MM.1S (cell line): ENCODE results near the gene COL11A2.

Source experiments
- DNase-seq: peaks from one replicate; pipeline ENCODE4 v3.0.0-alpha.2; 2015
- H2AFZ ChIP-seq: fragments of 300-600 bp; sonication (generic); 2 replicates; pipeline ENCODE4 v1.6.0; 2016; ENCODE audit warnings: antibody characterized with exemption, low read length
- H3F3A ChIP-seq: fragments of 300-600 bp; sonication (generic); 2 replicates; pipeline ENCODE4 v1.6.1; 2016; ENCODE audit warnings: mild to moderate bottlenecking, antibody characterized with exemption, low read length, moderate library complexity, mixed read lengths; ENCODE audit not compliant: insufficient read depth
- H3K27ac ChIP-seq: fragments of 300-600 bp; sonication (generic); 2 replicates; pipeline ENCODE4 v1.5.1; 2016; ENCODE audit warnings: mild to moderate bottlenecking, low read length
- H3K27me3 ChIP-seq: fragments of 300-600 bp; sonication (generic); replicated peaks from 2 replicates; pipeline ENCODE4 v1.6.0; 2016; ENCODE audit warnings: low read length; ENCODE audit not compliant: insufficient read depth
- H3K36me3 ChIP-seq: fragments of 300-600 bp; sonication (generic); replicated peaks from 2 replicates; pipeline ENCODE4 v1.6.1; 2016; ENCODE audit warnings: mild to moderate bottlenecking, low read length, mixed read lengths; ENCODE audit not compliant: insufficient read depth
- H3K4me1 ChIP-seq: fragments of 300-600 bp; sonication (generic); 2 replicates; pipeline ENCODE4 v1.6.1; 2016; ENCODE audit warnings: low read length, mixed read lengths
- H3K4me2 ChIP-seq: fragments of 300-600 bp; sonication (generic); 2 replicates; pipeline ENCODE4 v1.6.0; 2016; ENCODE audit warnings: low read depth, low read length
- H3K4me3 ChIP-seq: fragments of 300-600 bp; sonication (generic); 2 replicates; pipeline ENCODE4 v1.5.1; 2016; ENCODE audit warnings: low read length, mixed read lengths
- H3K79me2 ChIP-seq: fragments of 300-600 bp; sonication (generic); 2 replicates; pipeline ENCODE4 v1.6.1; 2016; ENCODE audit warnings: mixed run types, low read length, mixed read lengths
- H3K9ac ChIP-seq: fragments of 300-600 bp; sonication (generic); 2 replicates; pipeline ENCODE4 v1.6.1; 2016; ENCODE audit warnings: low read length, mixed read lengths
- H3K9me2 ChIP-seq: fragments of 300-600 bp; sonication (generic); replicated peaks from 2 replicates; pipeline ENCODE4 v1.6.1; 2016; ENCODE audit warnings: mild to moderate bottlenecking, low read length, mixed read lengths; ENCODE audit not compliant: insufficient read depth
- H3K9me3 ChIP-seq: fragments of 300-600 bp; sonication (generic); replicated peaks from 2 replicates; pipeline ENCODE4 v1.6.1; 2016; ENCODE audit warnings: mild to moderate bottlenecking, low read length, mixed read lengths; ENCODE audit not compliant: insufficient read depth
- H4K20me1 ChIP-seq: fragments of 300-600 bp; sonication (generic); 2 replicates; pipeline ENCODE4 v1.6.1; 2016; ENCODE audit warnings: mild to moderate bottlenecking, low read length, moderate library complexity, mixed read lengths; ENCODE audit not compliant: insufficient read depth
- EZH2 ChIP-seq: fragments of 300-600 bp; sonication (generic); optimal IDR thresholded peaks from 2 replicates; pipeline ENCODE3; 2017; ENCODE audit warnings: low read depth, mild to moderate bottlenecking, antibody characterized with exemption, low read length, mixed read lengths
- EZH2phosphoT487 ChIP-seq: fragments of 300-600 bp; sonication (generic); IDR thresholded peaks from 2 replicates; pipeline ENCODE4 v1.6.1; 2018; ENCODE audit warnings: antibody characterized with exemption, low read length
- TF ChIP-seq, protein P1 (sequence below): fragments of 300-600 bp; sonication (generic); IDR thresholded peaks from 2 replicates; pipeline ENCODE4 v1.5.1; 2016; ENCODE audit warnings: antibody characterized with exemption, low read length, mixed read lengths

Gene COL11A2

GRCh38 chr6:33212857-33213165 is 20.5 kb upstream of the COL11A2 start:
- Histone ChIP-seq H3K9ac (no peak overlapping the region), H3F3A (no peaks in the 10 kb centered on the region), H3K9me3 (no peaks in the 10 kb centered on the region), H4K20me1 (no peaks in the 10 kb centered on the region), H3K27me3 (no peaks in the 10 kb centered on the region), H3K79me2 (no peaks in the 10 kb centered on the region), H3K27ac (no peak overlapping the region), H3K36me3 (no peaks in the 10 kb centered on the region), H2AFZ (no peak overlapping the region), H3K4me3 (no peak overlapping the region), H3K9me2 (no peaks in the 10 kb centered on the region), H3K4me2 (no peak overlapping the region), H3K4me1 (0 out of 2 replicates have a peak, but pooled peaks cover 5% of the 10 kb centered on the region)
- TF ChIP-seq EZH2phosphoT487 (no peak), EZH2 (no peak)
- TF ChIP-seq, protein P1, sequence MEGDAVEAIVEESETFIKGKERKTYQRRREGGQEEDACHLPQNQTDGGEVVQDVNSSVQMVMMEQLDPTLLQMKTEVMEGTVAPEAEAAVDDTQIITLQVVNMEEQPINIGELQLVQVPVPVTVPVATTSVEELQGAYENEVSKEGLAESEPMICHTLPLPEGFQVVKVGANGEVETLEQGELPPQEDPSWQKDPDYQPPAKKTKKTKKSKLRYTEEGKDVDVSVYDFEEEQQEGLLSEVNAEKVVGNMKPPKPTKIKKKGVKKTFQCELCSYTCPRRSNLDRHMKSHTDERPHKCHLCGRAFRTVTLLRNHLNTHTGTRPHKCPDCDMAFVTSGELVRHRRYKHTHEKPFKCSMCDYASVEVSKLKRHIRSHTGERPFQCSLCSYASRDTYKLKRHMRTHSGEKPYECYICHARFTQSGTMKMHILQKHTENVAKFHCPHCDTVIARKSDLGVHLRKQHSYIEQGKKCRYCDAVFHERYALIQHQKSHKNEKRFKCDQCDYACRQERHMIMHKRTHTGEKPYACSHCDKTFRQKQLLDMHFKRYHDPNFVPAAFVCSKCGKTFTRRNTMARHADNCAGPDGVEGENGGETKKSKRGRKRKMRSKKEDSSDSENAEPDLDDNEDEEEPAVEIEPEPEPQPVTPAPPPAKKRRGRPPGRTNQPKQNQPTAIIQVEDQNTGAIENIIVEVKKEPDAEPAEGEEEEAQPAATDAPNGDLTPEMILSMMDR: no peak
- DNase-seq: no peak

DNA sequence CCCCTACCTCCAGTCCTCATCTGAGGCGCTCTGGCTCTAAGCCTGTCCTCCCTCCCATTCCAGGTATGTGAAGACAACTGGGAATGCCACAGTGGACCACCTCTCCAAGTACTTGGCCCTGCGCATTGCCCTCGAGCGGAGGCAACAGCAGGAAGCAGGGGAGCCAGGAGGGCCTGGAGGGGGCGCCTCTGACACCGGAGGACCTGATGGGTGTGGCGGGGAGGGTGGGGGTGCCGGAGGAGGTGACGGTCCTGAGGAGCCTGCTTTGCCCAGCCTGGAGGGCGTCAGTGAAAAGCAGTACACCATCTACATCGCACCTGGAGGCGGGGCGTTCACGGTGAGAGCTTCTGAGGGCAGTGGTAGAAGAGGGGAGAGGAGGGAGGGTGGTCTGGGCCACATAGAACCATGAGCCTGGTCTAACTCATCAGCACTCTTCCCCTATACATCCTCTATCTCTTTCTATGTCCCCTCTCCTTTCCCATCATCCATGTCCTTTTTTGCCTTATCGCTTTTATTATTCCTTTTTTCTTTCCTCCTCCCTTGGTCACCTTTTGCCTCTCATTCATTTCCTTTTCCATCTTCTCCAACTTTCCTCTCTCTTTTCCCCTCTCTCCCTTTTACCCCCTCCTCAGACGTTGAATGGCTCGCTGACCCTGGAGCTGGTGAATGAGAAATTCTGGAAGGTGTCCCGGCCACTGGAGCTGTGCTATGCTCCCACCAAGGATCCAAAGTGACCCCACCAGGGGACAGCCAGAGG is 19.6 kb upstream of the COL11A2 start:
- Histone ChIP-seq H2AFZ (no peak overlapping the region), H3K9me2 (no peaks in the 10 kb centered on the region), H3K27me3 (no peaks in the 10 kb centered on the region), H3K79me2 (no peaks in the 10 kb centered on the region), H3K9ac (no peak overlapping the region), H3K27ac (no peak overlapping the region), H3K4me1 (0 out of 2 replicates have a peak, but pooled peaks cover 5% of the 10 kb centered on the region), H4K20me1 (no peaks in the 10 kb centered on the region), H3K9me3 (no peaks in the 10 kb centered on the region), H3F3A (no peaks in the 10 kb centered on the region), H3K4me2 (no peak overlapping the region), H3K36me3 (no peaks in the 10 kb centered on the region), H3K4me3 (no peak overlapping the region)
- no peak for DNase-seq
- TF ChIP-seq, protein P1: no peak
- TF ChIP-seq EZH2 (no peak), EZH2phosphoT487 (no peak)

DNA sequence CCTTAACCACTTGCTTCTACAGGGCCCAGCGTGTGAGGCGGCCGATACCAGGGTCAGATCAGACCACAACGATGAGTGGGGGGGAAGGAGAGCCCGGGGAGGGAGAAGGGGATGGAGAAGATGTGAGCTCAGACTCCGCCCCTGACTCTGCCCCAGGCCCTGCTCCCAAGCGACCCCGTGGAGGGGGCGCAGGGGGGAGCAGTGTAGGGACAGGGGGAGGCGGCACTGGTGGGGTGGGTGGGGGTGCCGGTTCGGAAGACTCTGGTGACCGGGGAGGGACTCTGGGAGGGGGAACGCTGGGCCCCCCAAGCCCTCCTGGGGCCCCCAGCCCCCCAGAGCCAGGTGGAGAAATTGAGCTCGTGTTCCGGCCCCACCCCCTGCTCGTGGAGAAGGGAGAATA is 18.9 kb upstream of the COL11A2 start:
- DNase-seq: no peak
- Histone ChIP-seq H3K27me3 (no peaks in the 10 kb centered on the region), H3K79me2 (no peaks in the 10 kb centered on the region), H3K4me2 (no peak overlapping the region), H3K9me3 (no peaks in the 10 kb centered on the region), H4K20me1 (no peaks in the 10 kb centered on the region), H3K4me3 (no peak overlapping the region), H3K27ac (no peak overlapping the region), H3K9me2 (no peaks in the 10 kb centered on the region), H2AFZ (no peak overlapping the region), H3K9ac (no peak overlapping the region), H3K4me1 (0 out of 2 replicates have a peak, but pooled peaks cover 5% of the 10 kb centered on the region), H3F3A (0 out of 2 replicates have a peak, but pooled peaks cover 6% of the 10 kb centered on the region), H3K36me3 (no peaks in the 10 kb centered on the region)
- TF ChIP-seq EZH2phosphoT487: no peak
- TF ChIP-seq, protein P1: no peak
- no peak for TF ChIP-seq EZH2
